Stimulated activated CD4-positive, alpha-beta T cell treated with anti-CD3 and anti-CD28 coated beads, Interleukin-2, amount 100 ng/mL, for 4 hours (primary cell): ENCODE results near the gene USP49.
"Not testable (repeated sequence)": the region's sequence is repeated elsewhere in the genome, so short reads cannot be mapped to it uniquely, and the experiment has no call there.

ENCODE experiments used
- DNase-seq: peaks from one replicate; pipeline ENCODE4 v3.0.0-alpha.2; 2020; ENCODE audit warnings: low read depth

USP49 gene

GRCh38 chr6:41811946-41812345 lies 83.2 kb downstream of the USP49 start:
- not testable (repeated sequence) for DNase-seq

GRCh38 chr6:41811095-41811494 lies 84.1 kb downstream of the USP49 start:
- no peak for DNase-seq

- no peak for DNase-seq
These were observed 89.1 kb downstream of the USP49 start for GRCh38 chr6:41805830-41806774.

GRCh38 chr6:41801380-41801779 lies 93.8 kb downstream of the USP49 start:
- DNase-seq: no peak

GRCh38 chr6:41799559-41799911 lies 95.6 kb downstream of the USP49 start:
- DNase-seq: no peak

- no peak for DNase-seq
These were observed 96.1 kb downstream of the USP49 start for GRCh38 chr6:41798901-41799558.

- DNase-seq: no peak
These were observed 98.7 kb downstream of the USP49 start for GRCh38 chr6:41796474-41796873.

GRCh38 chr6:41791984-41792383 lies 103.2 kb downstream of the USP49 start:
- no peak for DNase-seq

GRCh38 chr6:41791305-41791704 lies 103.9 kb downstream of the USP49 start:
- no peak for DNase-seq

- DNase-seq: no peak
These were observed 105.1 kb downstream of the USP49 start for GRCh38 chr6:41790045-41790444.

GRCh38 chr6:41789390-41789724 lies 105.8 kb downstream of the USP49 start:
- DNase-seq: no peak

- DNase-seq: peak; percentile 91
These were observed 107.8 kb downstream of the USP49 start, which contains the start of gene TOMM6 for GRCh38 chr6:41787219-41787917. TSS of gene TOMM6 (plus strand) at chr6:41787694. CDS start at chr6:41787698, 4 bp downstream.

- peak; percentile 81 for DNase-seq
These were observed 108.5 kb downstream of the USP49 start for GRCh38 chr6:41786451-41787218.

- DNase-seq: no peak
These were observed 109.3 kb downstream of the USP49 start for GRCh38 chr6:41785689-41786450.

- no peak for DNase-seq
These were observed 109.9 kb downstream of the USP49 start for GRCh38 chr6:41785254-41785653.

- no peak for DNase-seq
These were observed 110.5 kb downstream of the USP49 start for GRCh38 chr6:41784581-41785171.

GRCh38 chr6:41783106-41783780 lies 111.9 kb downstream of the USP49 start:
- DNase-seq: no peak

GRCh38 chr6:41781366-41781730 lies 113.8 kb downstream of the USP49 start:
- DNase-seq: no peak

GRCh38 chr6:41780551-41781365 lies 114.4 kb downstream of the USP49 start, which contains the start of gene PRICKLE4:
TSS of gene PRICKLE4 (plus strand) at chr6:41780782. CDS start at chr6:41783474, 2,692 bp downstream.
- DNase-seq: no peak
